ENCODE results near the gene BLVRA. TPM values are rescaled to one million over a fixed set of nuclear protein-coding genes. Genes with fewer than 3 reads are reported as not detected.
"Not testable (repeated sequence)": the region's sequence is repeated elsewhere in the genome, so short reads cannot be mapped to it uniquely, and the experiment has no call there.

Gene BLVRA
- total RNA-seq, 1 donor from 2014 or later: 18.2 TPM

DNA sequence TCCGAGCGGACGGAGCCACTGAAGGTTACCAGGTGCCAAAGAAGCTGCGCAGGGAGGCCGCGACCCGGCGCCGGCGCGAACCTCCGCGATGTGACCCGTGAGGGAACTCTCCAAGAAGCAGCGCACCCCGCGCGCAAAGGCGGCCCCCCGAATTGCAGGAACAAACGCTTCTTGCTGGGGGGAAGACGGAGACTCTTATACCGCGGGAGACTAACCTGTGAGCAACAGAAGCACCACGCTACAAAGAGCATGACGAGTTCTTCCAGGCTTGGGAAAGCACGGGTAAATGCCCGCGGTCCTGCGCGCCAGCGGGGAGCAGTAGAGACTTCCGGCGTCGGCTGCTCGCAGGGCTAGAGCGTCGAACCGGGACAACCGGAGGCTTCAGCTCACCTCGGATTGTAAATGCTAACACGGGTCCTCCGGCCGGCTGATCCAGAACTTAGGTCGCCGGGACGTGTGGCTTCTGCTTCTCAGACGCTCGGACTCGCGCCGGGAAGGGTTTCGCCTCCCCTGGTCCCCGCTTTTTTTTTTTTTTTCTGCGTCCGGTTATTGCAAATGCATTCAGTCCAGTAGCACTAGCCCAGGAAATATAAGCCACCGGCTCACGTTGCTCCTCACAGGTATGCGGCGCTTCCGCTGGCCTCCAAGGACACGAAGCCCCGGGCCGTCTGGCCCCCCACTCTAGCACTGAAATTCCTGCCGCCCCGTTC, 29.1 kb upstream of the BLVRA start, which contains the start of gene COA1:
COA1 (minus strand) TSS at position 310 of the 710 bp plus-strand sequence. CDS start 80,909 bp downstream, outside the sequence.
- Mint-ChIP-seq H3K9me3 (ENCODE audit: unreplicated experiment) (no peaks in the 10 kb centered on the region), H3K27ac (ENCODE audit: unreplicated experiment) (peak within 1 kb of the TSS; percentile 90), H3K27me3 (ENCODE audit: unreplicated experiment) (no peaks in the 10 kb centered on the region), H3K36me3 (ENCODE audit: low read depth, unreplicated experiment) (peaks cover 3% of the 10 kb centered on the region), H3K4me3 (ENCODE audit: unreplicated experiment) (peak within 1 kb of the TSS; percentile 94), H3K4me1 (ENCODE audit: unreplicated experiment) (peaks cover 13% of the 10 kb centered on the region)
- TF ChIP-seq, protein P1, sequence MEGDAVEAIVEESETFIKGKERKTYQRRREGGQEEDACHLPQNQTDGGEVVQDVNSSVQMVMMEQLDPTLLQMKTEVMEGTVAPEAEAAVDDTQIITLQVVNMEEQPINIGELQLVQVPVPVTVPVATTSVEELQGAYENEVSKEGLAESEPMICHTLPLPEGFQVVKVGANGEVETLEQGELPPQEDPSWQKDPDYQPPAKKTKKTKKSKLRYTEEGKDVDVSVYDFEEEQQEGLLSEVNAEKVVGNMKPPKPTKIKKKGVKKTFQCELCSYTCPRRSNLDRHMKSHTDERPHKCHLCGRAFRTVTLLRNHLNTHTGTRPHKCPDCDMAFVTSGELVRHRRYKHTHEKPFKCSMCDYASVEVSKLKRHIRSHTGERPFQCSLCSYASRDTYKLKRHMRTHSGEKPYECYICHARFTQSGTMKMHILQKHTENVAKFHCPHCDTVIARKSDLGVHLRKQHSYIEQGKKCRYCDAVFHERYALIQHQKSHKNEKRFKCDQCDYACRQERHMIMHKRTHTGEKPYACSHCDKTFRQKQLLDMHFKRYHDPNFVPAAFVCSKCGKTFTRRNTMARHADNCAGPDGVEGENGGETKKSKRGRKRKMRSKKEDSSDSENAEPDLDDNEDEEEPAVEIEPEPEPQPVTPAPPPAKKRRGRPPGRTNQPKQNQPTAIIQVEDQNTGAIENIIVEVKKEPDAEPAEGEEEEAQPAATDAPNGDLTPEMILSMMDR (IDR thresholded peaks at IDR 0.05; ENCODE audit: unreplicated experiment): no peak
- DNase-seq (ENCODE audit: low spot score): peak; percentile 75

DNA sequence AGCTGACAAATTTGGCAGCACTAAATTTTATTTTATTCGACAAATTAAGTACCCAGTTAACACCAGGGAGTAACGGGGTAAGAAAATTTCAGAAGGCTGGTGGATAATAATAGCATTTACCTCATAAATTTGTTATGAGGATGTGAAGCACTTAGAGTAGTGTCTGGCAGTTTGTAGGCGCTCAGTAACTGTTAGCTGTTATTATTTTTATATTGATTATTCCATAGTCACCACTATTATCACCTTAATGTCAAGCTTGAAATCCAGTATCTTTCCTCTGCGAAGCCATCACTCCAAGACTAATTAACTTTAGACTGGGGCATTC, 28.6 kb upstream of the BLVRA start:
- Mint-ChIP-seq H3K4me1 (ENCODE audit: unreplicated experiment) (peaks cover 13% of the 10 kb centered on the region), H3K36me3 (ENCODE audit: low read depth, unreplicated experiment) (peaks cover 3% of the 10 kb centered on the region), H3K4me3 (ENCODE audit: unreplicated experiment) (peak overlapping the region; percentile 94), H3K9me3 (ENCODE audit: unreplicated experiment) (no peaks in the 10 kb centered on the region), H3K27ac (ENCODE audit: unreplicated experiment) (peak overlapping the region; percentile 90), H3K27me3 (ENCODE audit: unreplicated experiment) (no peaks in the 10 kb centered on the region)
- DNase-seq (ENCODE audit: low spot score): no peak
- TF ChIP-seq, protein P1 (IDR thresholded peaks at IDR 0.05; ENCODE audit: unreplicated experiment): no peak

DNA sequence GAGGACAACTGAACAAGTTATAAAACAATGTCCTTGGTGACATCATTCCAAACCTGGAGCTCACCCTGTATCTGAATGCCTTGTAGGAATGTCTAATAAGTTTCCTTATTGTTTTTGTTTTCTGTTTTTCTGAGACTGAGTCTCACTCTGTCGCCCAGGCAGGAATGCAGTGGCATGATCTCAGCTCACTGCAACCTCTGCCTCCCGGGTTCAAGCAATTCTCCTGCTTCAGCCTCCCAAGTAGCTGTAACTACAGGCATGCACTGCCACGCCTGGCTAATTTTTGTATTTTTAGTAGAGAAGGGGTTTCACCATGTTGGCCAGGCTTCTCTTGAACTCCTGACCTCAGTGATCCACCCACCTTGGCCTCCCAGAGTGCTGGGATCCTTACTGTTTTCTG, 27.0 kb upstream of the BLVRA start:
- DNase-seq (ENCODE audit: low spot score); H3K9me3 Mint-ChIP-seq (ENCODE audit: unreplicated experiment); H3K27me3 Mint-ChIP-seq (ENCODE audit: unreplicated experiment); H3K27ac Mint-ChIP-seq (ENCODE audit: unreplicated experiment); H3K4me3 Mint-ChIP-seq (ENCODE audit: unreplicated experiment); H3K36me3 Mint-ChIP-seq (ENCODE audit: low read depth, unreplicated experiment): not testable (repeated sequence)
- H3K4me1 Mint-ChIP-seq (ENCODE audit: unreplicated experiment): peaks cover 13% of the 10 kb centered on the region

DNA sequence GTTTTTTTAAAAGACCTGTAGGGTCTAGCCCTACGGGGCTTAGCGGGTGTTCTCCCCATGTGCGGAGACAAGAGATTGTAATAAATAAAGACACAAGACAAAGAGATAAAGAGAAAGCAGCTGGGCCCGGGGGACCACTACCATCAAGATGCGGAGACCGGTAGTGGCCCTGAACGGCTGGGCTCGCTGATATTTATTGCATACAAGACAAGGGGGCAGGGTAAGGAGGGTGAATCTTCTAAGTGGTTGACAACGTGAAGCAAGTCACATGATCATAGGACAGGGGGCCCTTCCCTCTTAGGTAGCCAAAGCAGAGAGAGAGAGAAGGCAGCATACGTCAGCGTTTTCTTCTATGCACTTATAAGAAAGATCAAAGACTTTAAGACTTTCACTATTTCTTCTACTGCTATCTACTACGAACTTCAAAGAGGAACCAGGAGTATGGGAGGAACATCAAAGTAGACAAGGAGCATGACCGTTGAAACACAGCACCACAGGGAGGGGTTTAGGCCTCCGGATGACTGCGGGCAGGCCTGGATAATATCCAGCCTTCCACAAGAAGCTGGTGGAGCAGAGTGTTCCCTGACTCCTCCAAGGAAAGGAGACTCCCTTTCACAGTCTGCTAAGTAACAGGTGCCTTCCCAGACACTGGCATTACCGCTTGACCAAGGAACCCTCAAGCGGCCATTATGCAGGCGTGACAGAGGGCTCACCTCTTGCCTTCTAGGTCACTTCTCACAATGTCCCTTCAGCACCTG, 23.7 kb upstream of the BLVRA start:
- H3K4me3 Mint-ChIP-seq (ENCODE audit: unreplicated experiment); H3K9me3 Mint-ChIP-seq (ENCODE audit: unreplicated experiment); DNase-seq (ENCODE audit: low spot score): not testable (repeated sequence)

DNA sequence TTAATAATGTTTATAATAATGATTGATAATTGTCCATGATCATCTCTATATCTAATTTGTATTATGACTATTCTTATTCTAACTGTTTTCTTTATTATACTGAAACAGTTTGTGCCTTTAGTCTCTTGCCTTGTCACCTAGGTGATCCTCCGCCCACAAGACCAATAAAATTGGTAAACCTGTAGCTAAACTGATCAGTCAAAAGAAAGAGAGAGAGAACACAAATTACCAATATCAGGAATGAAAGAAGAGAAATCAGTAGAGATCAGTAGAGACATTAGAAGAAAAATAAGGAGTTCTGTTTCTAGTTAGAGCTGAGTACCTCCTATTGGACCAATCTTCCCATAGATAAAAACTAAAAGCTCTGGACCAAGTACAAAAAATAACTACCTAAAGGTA, 23.1 kb upstream of the BLVRA start:
- no peak overlapping the region for H3K27ac Mint-ChIP-seq (ENCODE audit: unreplicated experiment)
- TF ChIP-seq, protein P1 (IDR thresholded peaks at IDR 0.05; ENCODE audit: unreplicated experiment): no peak
- H3K27me3 Mint-ChIP-seq (ENCODE audit: unreplicated experiment): no peaks in the 10 kb centered on the region
- peaks cover 8% of the 10 kb centered on the region for H3K36me3 Mint-ChIP-seq (ENCODE audit: low read depth, unreplicated experiment)
- no peak overlapping the region for H3K4me3 Mint-ChIP-seq (ENCODE audit: unreplicated experiment)
- no peak for DNase-seq (ENCODE audit: low spot score)
- no peaks in the 10 kb centered on the region for H3K9me3 Mint-ChIP-seq (ENCODE audit: unreplicated experiment)
- peaks cover 5% of the 10 kb centered on the region for H3K4me1 Mint-ChIP-seq (ENCODE audit: unreplicated experiment)

More for the DNA sequence above, 23.7 kb upstream of the BLVRA start:
- H3K4me1 Mint-ChIP-seq (ENCODE audit: unreplicated experiment); H3K36me3 Mint-ChIP-seq (ENCODE audit: low read depth, unreplicated experiment); H3K27ac Mint-ChIP-seq (ENCODE audit: unreplicated experiment); H3K27me3 Mint-ChIP-seq (ENCODE audit: unreplicated experiment): not testable (repeated sequence)

Measured in endothelial cell (in vitro differentiated cells).